Upper lobe of left lung (tissue), 4 donors: ENCODE results near the gene HLA-A.

Experiments
- EP300 ChIP-seq, 4 donors: sonication (generic); formaldehyde crosslinking; IDR thresholded peaks; one replicate each; pipeline ENCODE4 v1.5.1; 2017; ENCODE audit warnings: antibody characterized with exemption in 4 of 4, control low read depth in 2 of 4
- POLR2A ChIP-seq, 4 donors: fragments of 450-650 bp; IDR thresholded peaks; one replicate each; pipeline ENCODE4 v1.5.1; 2016 to 2017; ENCODE audit warnings: antibody characterized with exemption in 4 of 4, mild to moderate bottlenecking in 2 of 4

- TF ChIP-seq EP300 (IDR thresholded peaks at IDR 0.05) (no peak), POLR2A (IDR thresholded peaks at IDR 0.05) (no peak)
These were observed 23.2 kb downstream of the HLA-A start for GRCh38 chr6:29965563-29965872.
